GM21529 (cell line): Measurements from ENCODE around the gene PLXND1.

Source experiments
- ATAC-seq: cut with Tn5 transposase; IDR thresholded peaks from one replicate; pipeline ENCODE4 v1.9.1; 2021; ENCODE audit not compliant: unreplicated experiment

Gene PLXND1

DNA sequence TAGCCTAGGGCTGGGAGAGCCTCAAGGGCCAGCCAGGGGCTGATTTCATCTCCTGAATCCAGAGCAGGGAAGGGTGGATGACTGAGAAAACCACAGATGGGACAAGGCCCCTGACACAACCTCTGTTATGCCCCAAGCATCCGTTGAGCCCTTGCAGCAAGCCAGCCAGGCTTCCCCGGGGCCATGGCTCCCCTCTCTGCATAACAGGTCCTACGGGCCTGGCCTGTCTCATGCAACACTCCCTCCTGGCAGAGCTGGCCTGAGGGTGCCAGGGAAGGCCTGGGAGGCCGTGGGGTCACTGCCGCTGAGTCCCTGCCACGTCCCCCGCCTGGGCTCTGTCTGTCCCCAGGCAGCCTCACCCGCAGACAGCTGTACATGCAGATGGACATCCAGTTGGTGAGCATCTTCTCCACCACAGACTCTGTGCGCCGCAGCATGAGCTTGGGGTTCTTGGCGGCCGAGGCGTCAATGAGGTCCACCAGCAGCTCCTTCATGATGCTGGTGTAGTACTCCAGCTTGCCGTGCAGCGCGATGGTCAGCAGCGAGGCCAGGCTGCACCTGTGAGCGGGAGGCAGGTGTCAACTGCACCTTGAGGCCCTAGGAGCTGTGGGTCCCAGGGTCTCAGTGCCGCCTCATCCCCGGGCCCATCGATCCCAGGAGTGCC lies 41.4 kb downstream of the PLXND1 start:
- no peak for ATAC-seq

DNA sequence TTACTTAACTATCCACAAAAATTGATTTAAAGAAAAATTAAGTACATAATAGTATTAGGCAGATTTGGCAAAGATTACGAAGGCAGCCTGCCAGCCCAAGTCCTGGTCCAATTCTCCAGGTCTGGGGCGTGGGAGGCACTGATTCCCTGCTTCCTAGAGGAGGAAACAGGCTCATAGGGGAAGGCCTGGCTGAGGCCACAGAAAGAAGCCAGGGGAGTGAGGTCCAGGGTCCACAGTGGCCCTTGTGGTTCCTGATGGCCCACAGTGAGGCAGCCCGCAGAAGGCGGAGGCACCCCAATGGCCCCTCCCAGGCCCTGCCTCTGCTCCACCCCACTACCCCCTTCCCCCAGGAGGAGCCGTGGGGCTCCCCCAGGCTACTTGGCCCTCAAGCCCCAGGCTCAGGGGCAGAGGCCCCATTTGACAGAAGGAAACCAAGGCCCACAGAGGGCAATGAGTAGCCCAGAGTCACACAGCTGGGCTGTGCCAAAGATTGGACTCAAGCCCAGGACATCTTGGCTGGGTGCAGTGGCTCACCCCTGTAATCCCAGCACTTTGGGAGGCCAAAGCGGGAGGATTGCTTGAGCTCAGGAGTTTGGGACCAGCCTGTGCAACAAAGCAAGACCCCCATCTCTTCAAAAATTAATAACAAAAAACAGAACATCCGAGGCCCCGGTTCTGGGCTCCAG lies 42.5 kb downstream of the PLXND1 start:
- no peak for ATAC-seq

- ATAC-seq: no peak
Measured at GRCh38 chr3:129563332-129563731, 43.1 kb downstream of the PLXND1 start.

DNA sequence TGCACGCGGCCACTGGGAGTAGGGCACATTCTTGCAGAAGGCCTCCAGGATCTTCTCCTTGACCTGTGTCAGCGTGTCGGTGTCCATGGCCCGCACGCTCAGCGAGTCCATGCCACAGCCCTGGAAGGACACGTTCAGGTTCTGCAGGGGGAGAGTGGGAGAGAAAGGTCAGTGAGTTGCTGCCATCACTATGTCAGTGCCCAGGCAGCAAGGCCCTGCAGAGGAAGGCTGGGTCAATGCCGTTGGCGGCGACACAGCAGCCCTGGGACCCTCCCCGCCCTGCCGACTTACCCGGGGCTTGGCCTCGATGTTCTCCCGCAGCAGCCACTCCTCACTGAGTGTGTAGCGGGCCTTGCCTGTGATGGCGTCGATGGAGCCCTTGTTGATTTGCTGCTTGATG lies 43.7 kb downstream of the PLXND1 start:
- ATAC-seq: no peak

DNA sequence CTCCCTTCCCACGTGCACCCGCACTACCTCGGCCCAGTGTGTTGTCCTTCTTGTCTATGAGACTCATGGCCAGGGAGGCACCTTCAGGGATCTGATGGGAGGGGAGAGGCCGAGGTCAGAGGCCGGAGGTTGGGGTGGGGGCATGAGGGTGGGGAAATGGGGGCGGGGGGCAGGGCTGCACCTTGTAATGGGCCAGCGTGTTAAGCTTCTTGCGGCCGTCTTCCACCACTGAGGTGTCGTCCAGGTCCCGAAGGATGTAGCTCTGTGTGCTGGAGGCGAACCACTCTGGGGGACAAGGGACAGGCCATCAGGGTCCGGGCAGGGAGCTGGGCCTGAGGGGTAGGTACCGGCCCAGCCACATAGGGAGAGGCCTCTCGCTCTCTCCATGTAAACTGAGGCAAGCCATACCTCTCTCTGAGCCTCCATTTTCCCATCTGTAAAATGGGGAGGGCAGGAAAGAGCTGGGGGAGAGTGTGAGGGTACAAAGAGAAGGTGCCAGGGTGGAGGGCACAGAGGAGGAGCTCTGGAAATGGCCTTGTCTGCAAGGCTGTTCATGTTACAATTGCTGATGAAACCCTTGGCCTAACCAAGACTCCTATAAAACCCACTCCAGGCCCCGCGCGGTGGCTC lies 44.7 kb downstream of the PLXND1 start:
- no peak for ATAC-seq

DNA sequence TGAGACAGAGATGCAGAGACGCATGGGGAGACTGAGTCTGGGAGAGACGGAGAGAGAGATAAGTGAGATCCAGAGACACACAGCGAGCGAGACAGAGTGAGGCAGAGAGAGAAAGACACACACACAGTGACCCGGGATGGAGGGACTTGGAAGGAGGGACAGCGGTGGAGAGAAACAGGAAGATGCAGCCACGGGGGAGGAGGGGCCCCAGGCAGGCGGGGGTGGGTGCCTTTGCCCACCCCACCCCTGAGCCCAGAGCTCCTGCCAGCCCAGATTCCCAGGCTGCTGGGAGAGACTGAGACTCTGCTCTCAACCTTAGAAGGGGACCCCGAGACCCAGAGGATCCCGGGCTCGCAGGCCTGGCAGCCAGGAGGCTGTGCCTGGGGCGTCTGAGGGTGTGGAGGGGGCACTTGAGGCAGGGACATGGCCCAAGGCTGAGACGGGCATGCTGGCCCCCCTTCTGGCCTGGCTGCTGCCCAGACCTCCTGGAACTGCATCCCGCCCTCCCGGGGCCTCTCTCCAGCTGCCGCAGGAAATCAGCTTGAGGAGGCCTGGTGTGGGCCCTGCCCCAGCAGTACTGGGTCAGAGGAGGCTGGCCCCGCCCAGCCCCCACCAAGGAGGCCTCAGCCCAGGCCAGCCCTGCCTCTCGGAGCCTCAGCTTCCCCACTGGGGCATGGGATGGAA lies 45.4 kb downstream of the PLXND1 start:
- no peak for ATAC-seq

DNA sequence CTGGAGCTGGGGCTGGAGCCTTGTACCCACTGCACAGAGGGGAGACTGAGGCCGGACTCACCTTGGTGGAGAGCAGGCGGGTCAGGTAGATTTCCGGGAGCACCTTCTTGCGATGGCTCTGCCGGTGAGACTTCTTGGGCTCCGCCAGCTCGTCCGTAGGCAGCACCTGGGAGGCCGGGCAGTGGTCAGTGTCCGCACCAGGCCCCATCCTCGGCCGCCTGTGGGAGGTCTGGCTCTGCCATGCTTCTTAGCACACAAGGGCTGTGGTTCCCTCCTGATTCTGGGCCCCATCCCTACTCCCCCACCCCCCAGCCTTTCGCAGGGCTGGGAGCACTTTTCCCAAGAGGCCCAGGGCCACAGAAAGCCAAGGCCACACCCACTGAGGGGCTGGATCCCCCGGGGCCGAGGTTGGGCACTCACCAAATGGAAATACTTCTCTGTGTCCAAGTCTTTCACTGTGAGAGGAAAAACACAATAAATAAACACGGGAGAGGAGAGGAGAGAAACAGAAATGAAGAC lies 46.1 kb downstream of the PLXND1 start:
- no peak for ATAC-seq

DNA sequence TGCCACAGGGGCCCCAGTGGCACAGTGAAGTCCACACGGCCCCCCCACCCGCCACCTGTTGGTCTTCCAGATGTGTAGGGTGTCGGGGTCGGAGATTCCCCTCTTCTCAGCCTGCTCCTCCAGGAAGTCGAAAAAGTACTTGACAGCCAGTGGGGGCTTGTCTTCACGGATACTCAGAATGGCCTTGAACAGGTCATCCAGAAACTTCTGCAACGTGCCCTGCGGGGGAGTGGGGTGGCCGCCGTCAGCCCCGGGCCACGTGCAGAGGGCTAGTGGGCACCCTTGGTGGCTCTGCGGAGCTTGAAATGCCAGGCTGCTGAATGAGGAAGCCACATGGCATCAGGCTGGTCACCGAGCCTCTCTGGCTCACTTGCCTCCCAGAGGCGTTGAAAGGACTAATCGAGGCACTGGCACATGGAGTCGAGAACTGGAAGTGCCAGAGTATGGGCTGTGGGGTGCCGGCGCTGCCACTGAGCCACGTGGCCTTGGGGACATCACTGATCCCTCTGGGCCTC lies 46.9 kb downstream of the PLXND1 start:
- no peak for ATAC-seq

GRCh38 chr3:129558772-129559564 lies 47.5 kb downstream of the PLXND1 start:
- ATAC-seq: no peak

- ATAC-seq: no peak
Measured at GRCh38 chr3:129558081-129558771, 48.2 kb downstream of the PLXND1 start.

- ATAC-seq: no peak
Measured at GRCh38 chr3:129557548-129557894, 49.0 kb downstream of the PLXND1 start.

- no peak for ATAC-seq
Measured at GRCh38 chr3:129556890-129557547, 49.5 kb downstream of the PLXND1 start.

DNA sequence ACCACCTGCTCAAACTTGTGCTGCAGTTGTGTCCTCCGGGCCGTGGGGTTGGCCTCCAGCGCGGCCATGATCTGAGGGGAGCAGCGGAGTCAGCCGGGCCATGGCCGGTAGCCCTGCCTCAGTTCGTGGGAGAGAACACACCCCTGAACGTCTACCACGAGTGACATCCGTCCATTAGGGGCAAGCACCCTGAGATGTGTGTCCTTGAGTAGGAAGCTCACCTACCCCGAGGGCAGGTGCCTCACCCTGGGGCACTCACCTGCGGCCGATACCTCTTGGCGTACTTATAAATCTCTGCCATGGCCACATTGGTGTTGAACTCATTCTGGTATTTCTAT lies 50.1 kb downstream of the PLXND1 start:
- ATAC-seq: no peak

GRCh38 chr3:129555616-129556357 lies 50.7 kb downstream of the PLXND1 start:
- ATAC-seq: no peak

- no peak for ATAC-seq
Measured at GRCh38 chr3:129555153-129555550, 51.3 kb downstream of the PLXND1 start.

DNA sequence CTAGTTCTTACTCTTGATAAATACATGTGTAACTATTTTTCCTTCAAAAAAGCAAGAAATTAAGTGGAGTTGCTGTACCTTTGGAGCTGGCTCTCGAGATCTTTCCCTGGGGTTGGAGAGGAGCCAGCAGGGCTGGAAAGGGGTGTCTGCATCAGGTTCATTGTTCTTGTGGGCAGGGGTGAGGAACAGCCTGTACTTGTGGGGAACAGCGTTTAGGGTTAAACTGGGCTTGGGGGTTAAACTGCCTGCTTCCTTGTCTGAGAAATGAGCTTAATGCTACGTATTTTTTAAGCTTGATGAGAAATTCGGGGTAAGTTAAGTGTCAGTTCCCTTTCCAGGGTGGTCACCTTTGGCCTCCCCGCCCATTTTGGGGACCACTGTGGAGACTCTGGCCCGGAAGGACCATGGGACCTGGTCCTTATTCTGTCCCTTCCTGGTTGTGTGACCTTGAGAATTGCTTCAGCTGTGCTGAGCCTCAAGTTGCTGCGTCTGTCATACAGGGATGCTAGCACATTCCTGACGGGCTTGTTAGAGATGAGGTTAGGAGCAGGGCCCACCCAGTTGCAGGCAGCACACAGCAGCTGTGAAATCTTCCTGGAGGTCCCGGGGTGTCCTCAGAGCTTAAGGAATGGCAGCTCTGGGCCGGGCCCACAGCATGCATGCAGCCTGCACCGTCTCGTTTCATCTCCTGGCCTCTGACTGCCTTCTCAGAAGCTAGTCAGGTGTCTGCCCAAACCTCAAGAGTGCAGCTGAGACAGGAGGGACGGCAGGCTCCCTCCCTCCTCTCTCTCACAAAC lies 51.9 kb downstream of the PLXND1 start:
- ATAC-seq: no peak

- no peak for ATAC-seq
Measured at GRCh38 chr3:129553719-129554118, 52.8 kb downstream of the PLXND1 start.

GRCh38 chr3:129553171-129553570 lies 53.3 kb downstream of the PLXND1 start:
- ATAC-seq: no peak
